ENCODE data around the gene GASK1A.

DNA sequence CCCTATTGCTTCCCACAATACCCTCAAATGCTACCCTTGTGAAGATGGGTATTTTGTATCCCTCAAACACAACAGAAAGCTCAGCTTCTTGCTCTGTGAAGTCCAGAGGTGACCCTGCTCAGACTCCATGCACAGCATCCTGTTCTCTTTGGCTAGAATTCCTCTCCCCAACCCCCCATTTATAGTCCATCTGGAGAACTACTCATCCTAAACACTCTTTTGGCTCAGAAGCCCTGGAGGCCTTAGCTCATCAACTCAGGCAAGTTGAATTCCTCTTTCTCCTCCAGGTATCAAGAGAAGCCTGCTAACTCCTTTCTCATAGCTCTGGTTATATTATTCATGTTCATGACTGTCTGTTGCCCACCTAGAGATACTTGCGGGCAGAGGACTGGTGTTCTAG is 18.3 kb upstream of the GASK1A start:
- TF ChIP-seq CTCF (IDR thresholded peaks at IDR 0.05) (no peak), POLR2A (IDR thresholded peaks at IDR 0.05) (no peak)
